Gastroesophageal sphincter (tissue), 3 donors: ENCODE results near the gene DNAJC25.

Source experiments
- CTCF ChIP-seq, 4 experiments: fragments of 200-600 bp in 2 of 4; fragments of 450-650 bp in 2 of 4; sonication (generic) in 1 of 4; IDR thresholded peaks; one replicate each; pipeline ENCODE4 v1.5.1; 2017 to 2019; ENCODE audit warnings: antibody characterized with exemption in 4 of 4, mild to moderate bottlenecking in 2 of 4, moderate library complexity in 2 of 4
- EP300 ChIP-seq: sonication (generic); formaldehyde crosslinking; IDR thresholded peaks from one replicate; pipeline ENCODE4 v1.6.1; 2017; ENCODE audit warnings: antibody characterized with exemption, mild to moderate bottlenecking
- POLR2A ChIP-seq, 2 donors: fragments of 450-650 bp; IDR thresholded peaks; one replicate each; pipeline ENCODE4 v1.6.1; 2017; ENCODE audit warnings: antibody characterized with exemption in 2 of 2, mild to moderate bottlenecking in 2 of 2, moderate library complexity in 1 of 2
- POLR2AphosphoS5 ChIP-seq: sonication (generic); formaldehyde crosslinking; IDR thresholded peaks from one replicate; pipeline ENCODE4 v1.6.1; 2017; ENCODE audit warnings: antibody characterized with exemption

- no peak for TF ChIP-seq CTCF (IDR thresholded peaks at IDR 0.05)
- no peak for TF ChIP-seq POLR2AphosphoS5
- TF ChIP-seq POLR2A (IDR thresholded peaks at IDR 0.05) = no peak
- no peak for TF ChIP-seq EP300
Measured at GRCh38 chr9:111630964-111631213, 245 bp upstream of the DNAJC25 start.
